K562 (cell line): ENCODE results near the gene GABARAPL2. TPM values are rescaled to one million over a fixed set of nuclear protein-coding genes. Genes with fewer than 3 reads are reported as not detected.

Source experiments
- CBFA2T3 ChIP-seq: fragments of 450-650 bp; IDR thresholded peaks from 2 replicates; pipeline ENCODE4 v1.6.1; 2017
- CCNT2 ChIP-seq: IDR thresholded peaks from 2 replicates; pipeline ENCODE4 v1.6.1; 2011; ENCODE audit warnings: borderline replicate concordance, low read depth, mild to moderate bottlenecking, moderate library complexity, mixed read lengths, low read length; ENCODE audit not compliant: insufficient read length; ENCODE audit errors: extremely low read depth
- DMBX1 ChIP-seq: fragments of 250-450 bp; sonication (Bioruptor Pico); IDR thresholded peaks from 2 replicates; pipeline ENCODE4 v1.8.0; 2022; ENCODE audit warnings: inconsistent platforms, mild to moderate bottlenecking, moderate library complexity, borderline replicate concordance
- DPF2 ChIP-seq: fragments of 450-650 bp; IDR thresholded peaks from 2 replicates; pipeline ENCODE4 v1.6.1; 2016
- KHSRP ChIP-seq: fragments of 450-650 bp; IDR thresholded peaks from 2 replicates; pipeline ENCODE4 v1.6.1; 2017
- POLR2A ChIP-seq: fragments of 450-650 bp; conservative IDR thresholded peaks from 2 replicates; pipeline ENCODE4 v1.6.1; 2016
- REST ChIP-seq, 2 experiments: fragments of 450-650 bp; formaldehyde crosslinking in 1 of 2; IDR thresholded peaks; 2 replicates each; pipeline versions ENCODE4 v1.4.0 to v1.6.1; 2014 to 2020; ENCODE audit warnings: mild to moderate bottlenecking in 2 of 2, borderline replicate concordance in 1 of 2, low read depth in 1 of 2
- RFX7 ChIP-seq: fragments of 250-450 bp; sonication (Bioruptor Pico); IDR thresholded peaks from 2 replicates; pipeline ENCODE4 v1.5.1; 2021; ENCODE audit warnings: mild to moderate bottlenecking
- THAP12 ChIP-seq: fragments of 250-450 bp; sonication (Bioruptor Pico); IDR thresholded peaks from 2 replicates; pipeline ENCODE4 v1.9.0; 2021; ENCODE audit warnings: mild to moderate bottlenecking, inconsistent platforms
- THAP7 ChIP-seq: fragments of 250-450 bp; sonication (Bioruptor Pico); IDR thresholded peaks from 2 replicates; pipeline ENCODE4 v1.5.0; 2021
- TOE1 ChIP-seq, 2 experiments: fragments of 450-650 bp in 1 of 2; sonication (generic) in 1 of 2; formaldehyde crosslinking in 1 of 2; IDR thresholded peaks; 2 replicates each; pipeline versions ENCODE4 v1.7.1 to v1.8.0; 2016 to 2022; ENCODE audit warnings: borderline replicate concordance in 2 of 2, mild to moderate bottlenecking in 2 of 2, antibody characterized with exemption in 1 of 2, inconsistent platforms in 1 of 2, low read depth in 1 of 2, missing genetic modification reagents in 1 of 2, moderate library complexity in 1 of 2
- ZFP91 ChIP-seq: sonication (generic); formaldehyde crosslinking; IDR thresholded peaks from 2 replicates; pipeline ENCODE4 v1.8.0; 2022; ENCODE audit warnings: mild to moderate bottlenecking, missing genetic modification reagents
- ZNF174 ChIP-seq: fragments of 250-450 bp; sonication (Bioruptor Pico); IDR thresholded peaks from 2 replicates; pipeline ENCODE4 v1.4.0; 2020; ENCODE audit warnings: mild to moderate bottlenecking
- ZNF197 ChIP-seq: fragments of 200-800 bp; sonication (Bioruptor generic); IDR thresholded peaks from 2 replicates; pipeline ENCODE4 v1.6.1; 2016; ENCODE audit warnings: low read depth, missing genetic modification characterization, missing compliant biosample characterization
- polyA plus RNA-seq, 8 experiments: library from polyadenylated mRNA; depleted of rRNA in 4 of 8; stranded (reverse) in 5 of 8; unstranded in 3 of 8; fragments of >200 nt; fragmentation: Nextera tagmentation in 2 of 8; fragmentation: Illumina TruSeq in 1 of 8; extraction: Ambion mirVana in 2 of 8; extraction: Trizol in 1 of 8; gene quantifications; 2 replicates each; pipeline versions ENCODE4 v1.2.1 to v1.2.3, GENCODE V29; 2011 to 2014; ENCODE audit warnings: inconsistent platforms in 1 of 8, missing spikeins in 1 of 8
- total RNA-seq, 7 experiments: library from RNA; depleted of rRNA in 6 of 7; stranded (reverse); fragments of >200 nt in 6 of 7; fragmentation: Illumina TruSeq in 2 of 7; extraction: Trizol in 2 of 7; gene quantifications; 2 replicates each; pipeline versions ENCODE4 v1.2.1 to v1.2.3, GENCODE V29; 2011 to 2021; ENCODE audit warnings: low replicate concordance in 1 of 7

The GABARAPL2 gene
- total and polyA plus RNA-seq, 9 of the 15 experiments (the other 6 are each of a cell fraction or from before 2014, with no cell fraction given) = 42.1 to 288 (median 91.8) TPM

GRCh38 chr16:75620326-75621169, 54.4 kb downstream of the GABARAPL2 start (continued):
- TF ChIP-seq ZNF197 (CRISPR knock-in tag) = 0 out of 2 replicates have a peak, but pooled peaks have one; percentile 4
- TF ChIP-seq DMBX1 (CRISPR knock-in tag) = no peak
- TF ChIP-seq ZFP91 (CRISPR knock-in tag) = no peak
- TF ChIP-seq ZNF174 = no peak
- no peak for TF ChIP-seq POLR2A
- TF ChIP-seq CCNT2 = peak; percentile 81
- TF ChIP-seq THAP12 (CRISPR knock-in tag) = no peak
- no peak for TF ChIP-seq THAP7 (CRISPR knock-in tag)
- no peak for TF ChIP-seq REST (IDR thresholded peaks at IDR 0.05; ENCODE audit: borderline replicate concordance)
- TF ChIP-seq REST (CRISPR knock-in tag; IDR thresholded peaks at IDR 0.05; ENCODE audit: low read depth) = no peak
- TF ChIP-seq DPF2 = no peak
- TF ChIP-seq RFX7 (CRISPR knock-in tag) = no peak
- TF ChIP-seq TOE1 (IDR thresholded peaks at IDR 0.05; ENCODE audit: borderline replicate concordance) = peak; percentile 57; the same call in 1 of the 2 replicates
- no peak for TF ChIP-seq TOE1 (CRISPR knock-in tag; IDR thresholded peaks at IDR 0.05; ENCODE audit: borderline replicate concordance, low read depth)
- TF ChIP-seq KHSRP = no peak
- peak; percentile 79 for TF ChIP-seq CBFA2T3
